ENCODE data around the gene SH3RF3. TPM values are rescaled to one million over a fixed set of nuclear protein-coding genes. Genes with fewer than 3 reads are reported as not detected.

SH3RF3 gene
- total RNA-seq, 2 donors from 2014 or later = 37.4 to 61.7 TPM

DNA sequence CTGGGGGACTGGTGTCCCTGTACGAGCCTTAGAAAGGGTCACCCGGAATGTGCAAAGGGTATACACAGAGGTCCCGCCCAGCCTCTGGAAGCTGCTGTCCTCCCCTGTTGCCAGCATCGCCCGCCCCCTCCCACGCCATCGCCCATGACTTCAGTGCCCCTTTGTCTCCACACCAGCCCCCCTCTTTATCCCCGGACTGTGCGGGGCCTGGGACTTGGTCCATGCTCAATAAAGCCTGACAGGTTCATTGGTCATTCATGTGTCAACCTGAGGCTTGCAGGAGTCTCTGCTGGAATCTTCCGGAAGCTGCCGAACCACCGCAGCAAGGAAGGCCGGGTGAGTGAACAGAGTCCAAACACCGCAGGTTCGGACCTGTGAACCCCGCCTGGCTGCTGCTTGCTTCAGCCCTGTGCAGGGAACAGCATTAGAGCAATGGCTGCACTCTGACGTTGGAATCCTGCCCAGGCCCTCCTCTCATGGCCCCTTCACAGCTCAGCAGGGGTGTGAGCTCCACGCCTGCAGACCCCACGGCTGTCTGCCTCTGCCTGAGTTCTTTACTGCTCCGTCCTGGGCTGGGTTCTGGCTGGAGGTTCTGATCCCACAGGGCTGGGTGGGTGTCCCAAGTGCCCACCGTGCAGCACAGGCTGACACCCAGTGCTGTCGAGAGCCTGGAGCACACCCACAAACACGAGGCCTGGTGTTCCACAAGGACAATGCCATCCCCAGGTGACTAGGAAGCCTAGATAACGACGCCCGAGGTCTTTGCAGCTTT, 388.3 kb downstream of the SH3RF3 start:
- Histone ChIP-seq H3K27ac (no peak overlapping the region), H3K4me3 (no peak overlapping the region), H3K36me3 (no peaks in the 10 kb centered on the region), H3K9me3 (no peaks in the 10 kb centered on the region), H3K4me1 (ENCODE audit: control insufficient read depth in 1 of 2, low read depth in 2 of 2) (peaks cover 7 to 21% of the 10 kb centered on the region in 2 donors), H3K27me3 (replicated peaks; ENCODE audit: insufficient read depth) (no peaks in the 10 kb centered on the region)
- ATAC-seq (ENCODE audit: insufficient number of reproducible peaks, low FRiP score, low read depth) (no peak), DNase-seq (ENCODE audit: low spot score) (no peak)
- TF ChIP-seq, protein P1, sequence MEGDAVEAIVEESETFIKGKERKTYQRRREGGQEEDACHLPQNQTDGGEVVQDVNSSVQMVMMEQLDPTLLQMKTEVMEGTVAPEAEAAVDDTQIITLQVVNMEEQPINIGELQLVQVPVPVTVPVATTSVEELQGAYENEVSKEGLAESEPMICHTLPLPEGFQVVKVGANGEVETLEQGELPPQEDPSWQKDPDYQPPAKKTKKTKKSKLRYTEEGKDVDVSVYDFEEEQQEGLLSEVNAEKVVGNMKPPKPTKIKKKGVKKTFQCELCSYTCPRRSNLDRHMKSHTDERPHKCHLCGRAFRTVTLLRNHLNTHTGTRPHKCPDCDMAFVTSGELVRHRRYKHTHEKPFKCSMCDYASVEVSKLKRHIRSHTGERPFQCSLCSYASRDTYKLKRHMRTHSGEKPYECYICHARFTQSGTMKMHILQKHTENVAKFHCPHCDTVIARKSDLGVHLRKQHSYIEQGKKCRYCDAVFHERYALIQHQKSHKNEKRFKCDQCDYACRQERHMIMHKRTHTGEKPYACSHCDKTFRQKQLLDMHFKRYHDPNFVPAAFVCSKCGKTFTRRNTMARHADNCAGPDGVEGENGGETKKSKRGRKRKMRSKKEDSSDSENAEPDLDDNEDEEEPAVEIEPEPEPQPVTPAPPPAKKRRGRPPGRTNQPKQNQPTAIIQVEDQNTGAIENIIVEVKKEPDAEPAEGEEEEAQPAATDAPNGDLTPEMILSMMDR (IDR thresholded peaks at IDR 0.05) = no peak

DNA sequence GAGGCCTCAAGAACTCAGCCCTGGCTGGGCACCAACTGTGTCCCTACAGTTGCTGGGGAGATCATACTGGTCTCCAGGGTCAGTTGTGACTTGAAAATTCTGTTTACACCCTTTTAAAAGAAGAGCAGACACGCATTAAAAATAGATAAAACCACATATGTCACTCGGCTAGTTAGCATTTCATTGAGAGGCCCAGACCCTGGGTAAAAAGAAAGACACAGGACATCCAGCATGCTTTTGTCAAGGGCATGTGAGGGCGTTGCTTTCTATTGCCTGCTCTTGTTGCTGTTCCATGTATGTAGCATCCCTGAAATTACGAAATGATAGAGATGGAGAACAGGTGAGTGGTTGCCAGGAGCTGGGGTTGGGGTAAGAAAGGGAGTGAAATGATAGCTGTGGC, 390.5 kb downstream of the SH3RF3 start:
- Histone ChIP-seq H3K27ac (no peak overlapping the region), H3K27me3 (replicated peaks; ENCODE audit: insufficient read depth) (no peaks in the 10 kb centered on the region), H3K4me1 (ENCODE audit: control insufficient read depth in 1 of 2, low read depth in 2 of 2) (peaks cover 4 to 7% of the 10 kb centered on the region in 2 donors), H3K9me3 (no peaks in the 10 kb centered on the region), H3K36me3 (no peaks in the 10 kb centered on the region), H3K4me3 (no peak overlapping the region)
- no peak for ATAC-seq (ENCODE audit: insufficient number of reproducible peaks, low FRiP score, low read depth)
- TF ChIP-seq, protein P1 (IDR thresholded peaks at IDR 0.05) = no peak
- no peak for DNase-seq (ENCODE audit: low spot score)

DNA sequence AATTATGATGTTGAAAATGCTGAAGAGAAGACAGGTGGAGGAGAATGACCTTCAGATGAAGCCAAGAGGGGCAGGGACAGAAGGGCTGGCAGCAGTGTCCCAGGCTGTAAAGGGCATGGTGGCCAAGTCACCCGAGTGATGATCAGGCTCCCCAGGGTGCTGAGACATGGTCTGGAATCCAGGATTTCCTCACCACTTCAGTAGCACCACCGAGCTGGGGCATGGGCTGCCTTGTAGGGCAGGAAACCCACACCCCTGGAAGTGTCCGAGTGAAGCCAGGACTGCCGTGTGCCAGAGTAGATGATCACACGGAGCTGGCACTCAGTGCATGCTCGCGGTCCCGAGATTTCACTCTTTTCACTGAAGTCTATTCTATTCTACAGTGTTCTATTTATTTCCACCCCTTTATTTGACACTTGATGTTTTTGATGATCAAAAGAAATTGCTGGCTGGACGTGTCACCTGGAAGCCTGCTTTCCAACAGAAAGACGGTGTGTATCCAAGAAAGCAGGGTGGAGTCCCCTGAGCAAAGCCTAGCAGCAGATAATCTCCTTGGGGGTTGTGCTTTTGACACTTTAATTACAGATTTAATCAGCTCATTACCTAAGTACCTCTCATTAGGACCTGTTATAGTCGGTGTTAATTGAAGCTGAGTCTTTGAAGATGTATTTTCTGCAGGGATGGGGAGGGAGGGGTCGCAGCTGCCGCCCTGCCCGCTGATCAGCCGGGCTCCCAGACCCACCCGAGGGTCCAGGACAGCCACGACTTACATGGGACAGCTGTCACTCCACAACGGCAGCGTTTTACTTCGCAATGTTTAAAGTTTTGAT, 392.4 kb downstream of the SH3RF3 start:
- no peak overlapping the region for H3K27ac ChIP-seq
- H3K9me3 ChIP-seq = no peaks in the 10 kb centered on the region
- DNase-seq (ENCODE audit: low spot score) = no peak
- H3K4me3 ChIP-seq = no peak overlapping the region
- H3K36me3 ChIP-seq = no peaks in the 10 kb centered on the region
- H3K27me3 ChIP-seq (replicated peaks; ENCODE audit: insufficient read depth) = no peaks in the 10 kb centered on the region
- ATAC-seq (ENCODE audit: insufficient number of reproducible peaks, low FRiP score, low read depth) = no peak
- TF ChIP-seq, protein P1 (IDR thresholded peaks at IDR 0.05) = no peak
- H3K4me1 ChIP-seq (ENCODE audit: control insufficient read depth in 1 of 2, low read depth in 2 of 2) = no peaks in the 10 kb centered on the region

DNA sequence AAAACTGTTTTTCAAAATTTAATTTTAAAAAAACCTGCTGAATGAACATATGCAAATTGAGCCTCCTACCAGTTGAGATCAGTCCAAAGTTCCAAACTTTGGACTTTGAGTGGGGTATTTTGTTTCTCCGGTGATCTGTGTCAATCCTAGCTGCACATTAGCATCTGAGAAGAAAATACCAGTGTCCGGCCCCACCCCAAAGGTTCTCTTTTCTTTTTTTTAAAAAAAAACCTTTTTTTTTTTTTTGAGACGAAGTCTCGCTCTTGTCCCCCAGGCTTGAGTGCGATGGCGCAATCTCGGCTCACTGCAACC, 393.0 kb downstream of the SH3RF3 start:
- Histone ChIP-seq H3K4me1 (ENCODE audit: control insufficient read depth in 1 of 2, low read depth in 2 of 2) (no peaks in the 10 kb centered on the region), H3K27me3 (replicated peaks; ENCODE audit: insufficient read depth) (no peaks in the 10 kb centered on the region), H3K36me3 (no peaks in the 10 kb centered on the region), H3K27ac (no peak overlapping the region), H3K9me3 (no peaks in the 10 kb centered on the region), H3K4me3 (no peak overlapping the region)
- DNase-seq (ENCODE audit: low spot score) (no peak), ATAC-seq (ENCODE audit: insufficient number of reproducible peaks, low FRiP score, low read depth) (no peak)
- TF ChIP-seq, protein P1 (IDR thresholded peaks at IDR 0.05) = no peak

DNA sequence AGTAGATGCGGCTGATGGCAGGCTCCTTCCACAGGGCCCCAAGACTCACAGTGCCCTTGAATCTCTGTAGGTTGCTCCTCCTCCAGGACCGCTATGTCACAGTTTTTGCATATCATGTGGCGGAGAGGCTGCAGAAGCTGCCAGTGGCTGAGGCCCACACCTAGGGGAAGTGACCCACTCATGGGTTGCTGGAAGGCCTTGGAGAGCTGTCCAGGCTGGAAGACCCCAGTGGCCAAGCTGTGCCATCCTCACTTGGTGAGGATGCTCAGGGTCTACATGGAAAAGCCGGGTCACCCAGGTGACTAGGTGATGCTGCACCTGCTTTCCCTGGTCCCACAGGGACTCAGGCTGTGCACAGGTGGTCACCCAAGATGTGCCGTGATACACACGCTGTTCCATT, 394.1 kb downstream of the SH3RF3 start:
- H3K9me3 ChIP-seq = no peaks in the 10 kb centered on the region
- no peak overlapping the region for H3K27ac ChIP-seq
- no peaks in the 10 kb centered on the region for H3K36me3 ChIP-seq
- H3K4me1 ChIP-seq (ENCODE audit: control insufficient read depth in 1 of 2, low read depth in 2 of 2) = no peaks in the 10 kb centered on the region
- no peak for ATAC-seq (ENCODE audit: insufficient number of reproducible peaks, low FRiP score, low read depth)
- no peak overlapping the region for H3K4me3 ChIP-seq
- TF ChIP-seq, protein P1 (IDR thresholded peaks at IDR 0.05) = no peak
- H3K27me3 ChIP-seq (replicated peaks; ENCODE audit: insufficient read depth) = no peaks in the 10 kb centered on the region
- DNase-seq (ENCODE audit: low spot score) = no peak

Data from thoracic aorta (tissue), 2 donors.